Tibial nerve (tissue), 3 donors: ENCODE results near the gene RHNO1.

Experiments used
- CTCF ChIP-seq, 5 experiments: fragments of 200-600 bp in 3 of 5; fragments of 450-650 bp in 2 of 5; sonication (generic) in 3 of 5; IDR thresholded peaks; one replicate each; pipeline ENCODE4 v1.5.1; 2016 to 2019; ENCODE audit warnings: antibody characterized with exemption in 5 of 5, mild to moderate bottlenecking in 3 of 5, moderate library complexity in 2 of 5
- POLR2A ChIP-seq, 2 donors: fragments of 450-650 bp; IDR thresholded peaks; one replicate each; pipeline ENCODE4 v1.6.1; 2017; ENCODE audit warnings: antibody characterized with exemption in 2 of 2, mild to moderate bottlenecking in 2 of 2, moderate library complexity in 2 of 2

GRCh38 chr12:2833810-2834209 lies 43.2 kb upstream of the RHNO1 start:
- TF ChIP-seq POLR2A (IDR thresholded peaks at IDR 0.05) (peak; percentile 20 to 43), CTCF (IDR thresholded peaks at IDR 0.05) (no peak)
